GM19328 (cell line): ENCODE measurements around the gene SPATA6.
A peak's percentile ranks its signal among the peaks of the same experiment; 100 is the strongest.
"Not testable (repeated sequence)": the region's sequence is repeated elsewhere in the genome, so short reads cannot be mapped to it uniquely, and the experiment has no call there.

Experiments used
- ATAC-seq: cut with Tn5 transposase; IDR thresholded peaks from one replicate; pipeline ENCODE4 v1.9.1; 2021; ENCODE audit warnings: mild to moderate bottlenecking, moderate library complexity; ENCODE audit not compliant: unreplicated experiment

Gene SPATA6

GRCh38 chr1:48471691-48472576 lies at the start of gene SPATA6:
Gene SPATA6 (minus strand): TSS chr1:48472204. CDS start chr1:48472008, 196 bp downstream.
- peak; percentile 99 for ATAC-seq

- ATAC-seq: not testable (repeated sequence)
These were observed 47.9 kb upstream of the SPATA6 start for GRCh38 chr1:48519896-48520295.

GRCh38 chr1:48506870-48507269 lies 34.9 kb upstream of the SPATA6 start:
- ATAC-seq: no peak

GRCh38 chr1:48500541-48501450 lies 28.8 kb upstream of the SPATA6 start:
- ATAC-seq: no peak

- no peak for ATAC-seq
These were observed 27.3 kb upstream of the SPATA6 start for GRCh38 chr1:48499211-48499735.

- peak; percentile 72 for ATAC-seq
These were observed 26.2 kb upstream of the SPATA6 start for GRCh38 chr1:48498096-48498791.

- no peak for ATAC-seq
These were observed 23.9 kb upstream of the SPATA6 start for GRCh38 chr1:48495911-48496310.

GRCh38 chr1:48495166-48495565 lies 23.2 kb upstream of the SPATA6 start:
- no peak for ATAC-seq

GRCh38 chr1:48493970-48494769 lies 22.2 kb upstream of the SPATA6 start:
- no peak for ATAC-seq

GRCh38 chr1:48493041-48493440 lies 21.0 kb upstream of the SPATA6 start:
- no peak for ATAC-seq

GRCh38 chr1:48492392-48492791 lies 20.4 kb upstream of the SPATA6 start:
- no peak for ATAC-seq

GRCh38 chr1:48488721-48489120 lies 16.7 kb upstream of the SPATA6 start:
- no peak for ATAC-seq

GRCh38 chr1:48480504-48480903 lies 8.5 kb upstream of the SPATA6 start:
- ATAC-seq: no peak

- ATAC-seq: not testable (repeated sequence)
These were observed 8.0 kb upstream of the SPATA6 start for GRCh38 chr1:48480023-48480422.

GRCh38 chr1:48472638-48473037 lies 634 bp upstream of the SPATA6 start:
- no peak for ATAC-seq

GRCh38 chr1:48470950-48471690 lies 884 bp downstream of the SPATA6 start:
- no peak for ATAC-seq

- ATAC-seq: no peak
These were observed 1.5 kb downstream of the SPATA6 start for GRCh38 chr1:48470481-48470855.

GRCh38 chr1:48469616-48470480 lies 2.2 kb downstream of the SPATA6 start:
- no peak for ATAC-seq
